Esophagus (tissue), 2 donors: Measurements from ENCODE around the gene P2RY12. TPM values are rescaled to one million over a fixed set of nuclear protein-coding genes. Genes with fewer than 3 reads are reported as not detected.

ENCODE experiments used
- H3K27ac ChIP-seq, 2 donors: one replicate each; pipeline ENCODE4 v1.5.1; 2013; ENCODE audit warnings: low read depth in 2 of 2, mild to moderate bottlenecking in 2 of 2, inconsistent platforms in 1 of 2, low read length in 1 of 2, moderate library complexity in 1 of 2
- H3K27me3 ChIP-seq, 2 donors: one replicate each; pipeline ENCODE4 v1.6.1; 2013; ENCODE audit warnings: low read length in 2 of 2, control low read depth in 1 of 2, mild to moderate bottlenecking in 1 of 2; ENCODE audit not compliant: insufficient read depth in 2 of 2, control insufficient read depth in 1 of 2
- H3K36me3 ChIP-seq, 2 donors: one replicate each; pipeline ENCODE4 v1.6.1; 2013; ENCODE audit warnings: low read length in 1 of 2; ENCODE audit not compliant: control insufficient read depth in 2 of 2, insufficient read depth in 2 of 2
- H3K4me1 ChIP-seq, 2 donors: one replicate each; pipeline ENCODE4 v1.6.1; 2013; ENCODE audit warnings: low read length in 1 of 2; ENCODE audit not compliant: control insufficient read depth in 2 of 2, insufficient read depth in 2 of 2
- H3K4me3 ChIP-seq, 2 donors: one replicate each; pipeline ENCODE4 v1.5.1; 2013; ENCODE audit warnings: low read length in 2 of 2, mild to moderate bottlenecking in 2 of 2, low read depth in 1 of 2, moderate library complexity in 1 of 2
- H3K9me3 ChIP-seq, 2 donors: one replicate each; pipeline ENCODE4 v1.6.1; 2013; ENCODE audit warnings: mild to moderate bottlenecking in 2 of 2, low read depth in 1 of 2, low read length in 1 of 2, moderate library complexity in 1 of 2; ENCODE audit not compliant: control insufficient read depth in 2 of 2, insufficient read depth in 1 of 2
- WGBS, 2 donors: extraction: QIAGEN DNeasy Blood & Tissue Kit; methylation state at CpG; one replicate each; pipeline ENCODE4 v1.1.7; 2013; 5-methylcytosine and 5-hydroxymethylcytosine counted together
- polyA plus RNA-seq, 2 donors: library from polyadenylated mRNA; stranded (reverse); fragments of 200-250 nt; gene quantifications; one replicate each; pipeline ENCODE4 v1.2.3, GENCODE V29; 2013
- donor health status: healthy with polysubstance abuse.
- donor health status: Bipolar disorder and iron deficiency.

The P2RY12 gene
- polyA plus RNA-seq, 2 donors, result 0.13 to 0.16 TPM

- no peaks in the 10 kb centered on the region for H3K4me1 ChIP-seq
- no peaks in the 10 kb centered on the region for H3K9me3 ChIP-seq
- no peaks in the 10 kb centered on the region for H3K36me3 ChIP-seq
- H3K4me3 ChIP-seq, result no peak overlapping the region
- no peaks in the 10 kb centered on the region for H3K27me3 ChIP-seq
- no peak overlapping the region for H3K27ac ChIP-seq
- WGBS, 2 donors, result 85 to 86% methylated on average over 2 of the region's 2 CpGs
These were observed 1.4 kb downstream of the P2RY12 start for GRCh38 chr3:151383111-151383510.

- WGBS, 2 donors, result 92 to 94% methylated on average over 5 of the region's 5 CpGs
These were observed 1.9 kb downstream of the P2RY12 start for GRCh38 chr3:151382671-151383070.

DNA sequence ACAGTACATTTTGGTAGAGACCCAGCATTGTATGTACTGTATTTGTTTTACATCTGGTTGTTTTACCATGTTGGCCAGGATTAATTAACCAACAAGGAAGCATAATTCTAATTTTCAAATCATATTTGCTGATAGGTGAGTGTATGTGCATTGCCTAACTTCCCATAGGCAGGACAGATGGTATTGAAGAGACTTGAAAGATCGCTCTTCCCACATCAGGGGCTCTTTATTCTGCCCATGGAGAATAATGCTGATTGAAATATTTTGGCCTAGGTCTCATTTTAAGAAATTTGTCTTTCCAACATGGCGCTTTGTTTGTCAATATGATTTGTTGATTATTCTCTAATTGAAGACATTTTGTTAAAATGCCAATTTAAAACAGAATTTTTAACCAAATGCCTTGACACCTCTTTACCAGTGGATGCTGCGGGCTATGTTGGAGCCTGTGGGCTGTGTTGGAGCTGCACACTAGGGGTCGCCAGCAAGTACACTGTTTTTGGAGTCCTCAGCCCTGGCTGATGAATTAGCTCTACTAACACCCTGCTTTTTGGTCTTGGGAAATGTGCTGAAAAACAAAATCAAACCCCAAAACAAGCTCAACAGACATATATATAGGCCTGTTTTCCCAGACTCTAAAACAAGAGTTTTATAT lies 5.3 kb downstream of the P2RY12 start:
- Histone ChIP-seq H3K27ac (no peak overlapping the region), H3K9me3 (no peaks in the 10 kb centered on the region), H3K4me1 (no peaks in the 10 kb centered on the region), H3K36me3 (no peaks in the 10 kb centered on the region), H3K27me3 (no peaks in the 10 kb centered on the region), H3K4me3 (no peak overlapping the region)
- 74 to 75% methylated on average over 4 of the region's 4 CpGs for WGBS, 2 donors

More at GRCh38 chr3:151382671-151383070, 1.9 kb downstream of the P2RY12 start:
- Histone ChIP-seq H3K4me3 (no peak overlapping the region), H3K36me3 (no peaks in the 10 kb centered on the region), H3K27ac (no peak overlapping the region), H3K9me3 (no peaks in the 10 kb centered on the region), H3K4me1 (no peaks in the 10 kb centered on the region), H3K27me3 (no peaks in the 10 kb centered on the region)

DNA sequence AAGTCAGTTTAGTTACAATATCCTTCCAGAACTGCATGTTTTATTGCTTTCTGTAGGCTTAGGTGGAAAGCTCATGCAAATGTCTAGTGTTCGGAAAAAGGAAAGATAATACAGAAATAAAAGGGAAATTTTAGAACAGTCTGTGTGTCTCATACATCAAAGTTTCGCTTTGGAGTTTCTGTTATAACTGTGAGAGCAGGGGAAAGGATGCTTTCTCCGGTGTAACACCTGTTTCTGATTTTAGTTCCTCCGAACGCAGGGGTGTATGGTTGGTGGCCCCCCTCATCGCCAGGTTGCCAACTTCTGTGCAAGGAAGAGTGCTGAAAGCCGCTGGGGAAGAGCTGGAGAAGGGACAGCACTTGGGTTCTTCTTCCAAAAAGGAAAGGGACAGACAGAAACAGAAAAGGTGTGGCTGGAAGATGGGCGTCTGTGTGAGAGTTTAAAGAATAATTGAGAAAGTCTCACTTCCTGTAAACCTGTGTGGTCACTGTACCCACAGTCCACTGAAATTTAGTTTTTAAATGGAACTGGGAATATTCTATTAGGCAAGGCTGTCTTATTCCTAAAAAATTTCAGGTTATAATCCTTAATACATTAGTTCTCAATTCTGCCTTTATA lies 6.7 kb downstream of the P2RY12 start:
- H3K4me1 ChIP-seq, result no peaks in the 10 kb centered on the region
- H3K9me3 ChIP-seq, result no peaks in the 10 kb centered on the region
- no peaks in the 10 kb centered on the region for H3K27me3 ChIP-seq
- 89 to 90% methylated on average over 8 of the region's 8 CpGs for WGBS, 2 donors
- H3K27ac ChIP-seq, result no peak overlapping the region
- H3K4me3 ChIP-seq, result no peak overlapping the region
- H3K36me3 ChIP-seq, result no peaks in the 10 kb centered on the region

DNA sequence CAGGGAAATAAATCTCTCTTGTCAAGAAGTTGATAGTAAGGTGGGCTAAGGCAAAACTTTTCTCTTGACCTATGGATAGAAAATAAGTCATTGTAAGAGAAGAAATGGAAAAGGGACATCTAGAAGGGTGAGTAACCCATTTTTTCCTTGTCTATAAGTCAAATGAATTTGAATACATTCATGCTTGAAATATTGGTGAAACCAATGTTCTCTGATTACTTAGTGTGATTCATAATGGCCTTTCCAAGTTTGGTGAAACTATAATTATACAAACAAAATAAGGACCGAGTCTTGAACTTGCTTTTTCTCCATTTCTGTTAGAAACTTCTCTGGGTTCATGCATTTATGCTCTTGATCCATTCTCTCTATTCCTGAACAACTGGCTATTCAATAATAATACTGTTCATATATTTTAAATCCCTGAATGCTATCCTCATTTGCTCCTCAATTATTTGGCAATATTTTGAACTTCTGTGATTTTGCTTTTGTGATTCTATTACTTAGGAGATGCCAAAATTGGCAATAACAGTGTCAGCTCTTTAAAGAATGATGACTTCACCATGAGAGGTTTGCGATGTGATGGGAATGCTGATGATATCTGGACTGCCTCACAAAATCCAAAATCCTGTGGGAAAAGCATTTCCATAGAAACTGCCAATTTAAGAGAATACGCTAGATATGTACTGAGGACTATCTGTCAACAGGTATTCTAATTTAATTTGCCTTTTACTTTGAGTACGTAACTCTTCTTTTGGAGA lies 12.3 kb downstream of the P2RY12 start:
- no peak overlapping the region for H3K4me3 ChIP-seq
- no peaks in the 10 kb centered on the region for H3K4me1 ChIP-seq
- H3K9me3 ChIP-seq, result no peaks in the 10 kb centered on the region
- 87 to 93% methylated on average over 4 of the region's 4 CpGs for WGBS, 2 donors
- no peaks in the 10 kb centered on the region for H3K27me3 ChIP-seq
- no peaks in the 10 kb centered on the region for H3K36me3 ChIP-seq
- H3K27ac ChIP-seq, result no peak overlapping the region

GRCh38 chr3:151371526-151371925 lies 13.0 kb downstream of the P2RY12 start:
- Histone ChIP-seq H3K36me3 (no peaks in the 10 kb centered on the region), H3K27me3 (no peaks in the 10 kb centered on the region), H3K9me3 (no peaks in the 10 kb centered on the region), H3K27ac (no peak overlapping the region), H3K4me1 (no peaks in the 10 kb centered on the region), H3K4me3 (no peak overlapping the region)

DNA sequence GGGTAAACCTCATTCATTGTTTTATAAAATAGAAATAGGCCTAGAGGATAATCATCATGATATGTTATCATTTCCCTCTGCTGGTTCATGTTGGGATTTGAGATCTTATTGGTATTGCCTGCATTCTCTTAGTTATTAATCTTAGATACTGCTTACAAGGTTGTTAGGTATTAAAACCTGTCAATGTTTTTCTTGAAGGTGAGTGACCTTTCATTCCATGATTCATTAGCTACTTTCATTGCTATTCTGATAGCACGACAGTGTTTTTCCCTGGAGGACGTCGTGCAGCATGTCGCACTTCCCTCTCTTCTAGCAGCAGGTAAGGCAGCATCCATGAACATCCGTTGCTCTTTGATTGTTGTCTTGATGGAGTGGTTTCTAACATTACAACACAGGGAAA lies 17.1 kb downstream of the P2RY12 start:
- Histone ChIP-seq H3K4me3 (no peak overlapping the region), H3K27me3 (no peaks in the 10 kb centered on the region)

DNA sequence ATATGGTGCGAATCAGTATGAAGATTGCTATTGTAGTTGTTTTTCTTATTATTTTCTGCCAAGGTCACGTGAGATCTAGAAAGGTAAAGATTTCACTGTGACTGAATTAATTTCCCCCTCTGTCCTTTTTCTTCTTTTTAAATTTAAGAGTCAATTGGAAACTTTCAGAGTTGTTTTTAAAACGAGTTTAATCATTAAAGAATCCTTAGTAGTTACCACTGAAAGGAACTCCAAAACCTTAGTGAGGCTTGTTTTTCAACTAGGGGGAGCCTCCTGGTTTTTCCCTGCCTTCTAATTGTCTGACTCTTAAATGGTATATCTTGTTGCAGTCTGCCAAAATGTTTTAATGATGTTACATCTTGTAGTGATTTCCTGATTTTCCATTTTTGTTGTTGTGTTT lies 17.6 kb downstream of the P2RY12 start:
- WGBS, 2 donors, result 72 to 81% methylated on average over 3 of the region's 3 CpGs

More for the DNA sequence above, 17.1 kb downstream of the P2RY12 start:
- Histone ChIP-seq H3K9me3 (no peaks in the 10 kb centered on the region), H3K36me3 (no peaks in the 10 kb centered on the region), H3K27ac (no peak overlapping the region), H3K4me1 (no peaks in the 10 kb centered on the region)
- 73 to 91% methylated on average over 5 of the region's 5 CpGs for WGBS, 2 donors

GRCh38 chr3:151362751-151363174 lies 21.8 kb downstream of the P2RY12 start:
- no peak overlapping the region for H3K4me3 ChIP-seq
- H3K27ac ChIP-seq, result no peak overlapping the region
- H3K4me1 ChIP-seq, result no peaks in the 10 kb centered on the region
- H3K9me3 ChIP-seq, result no peaks in the 10 kb centered on the region
- 79% methylated on average over 3 of the region's 3 CpGs for WGBS, 2 donors
- H3K36me3 ChIP-seq, result no peaks in the 10 kb centered on the region
- H3K27me3 ChIP-seq, result no peaks in the 10 kb centered on the region

More for the DNA sequence above, 17.6 kb downstream of the P2RY12 start:
- Histone ChIP-seq H3K4me1 (no peaks in the 10 kb centered on the region), H3K4me3 (no peak overlapping the region), H3K36me3 (no peaks in the 10 kb centered on the region), H3K27ac (no peak overlapping the region), H3K27me3 (no peaks in the 10 kb centered on the region), H3K9me3 (no peaks in the 10 kb centered on the region)
